ENCODE measurements around the gene GRAMD1B.
A peak's percentile ranks its signal among the peaks of the same experiment; 100 is the strongest.

The GRAMD1B gene

DNA sequence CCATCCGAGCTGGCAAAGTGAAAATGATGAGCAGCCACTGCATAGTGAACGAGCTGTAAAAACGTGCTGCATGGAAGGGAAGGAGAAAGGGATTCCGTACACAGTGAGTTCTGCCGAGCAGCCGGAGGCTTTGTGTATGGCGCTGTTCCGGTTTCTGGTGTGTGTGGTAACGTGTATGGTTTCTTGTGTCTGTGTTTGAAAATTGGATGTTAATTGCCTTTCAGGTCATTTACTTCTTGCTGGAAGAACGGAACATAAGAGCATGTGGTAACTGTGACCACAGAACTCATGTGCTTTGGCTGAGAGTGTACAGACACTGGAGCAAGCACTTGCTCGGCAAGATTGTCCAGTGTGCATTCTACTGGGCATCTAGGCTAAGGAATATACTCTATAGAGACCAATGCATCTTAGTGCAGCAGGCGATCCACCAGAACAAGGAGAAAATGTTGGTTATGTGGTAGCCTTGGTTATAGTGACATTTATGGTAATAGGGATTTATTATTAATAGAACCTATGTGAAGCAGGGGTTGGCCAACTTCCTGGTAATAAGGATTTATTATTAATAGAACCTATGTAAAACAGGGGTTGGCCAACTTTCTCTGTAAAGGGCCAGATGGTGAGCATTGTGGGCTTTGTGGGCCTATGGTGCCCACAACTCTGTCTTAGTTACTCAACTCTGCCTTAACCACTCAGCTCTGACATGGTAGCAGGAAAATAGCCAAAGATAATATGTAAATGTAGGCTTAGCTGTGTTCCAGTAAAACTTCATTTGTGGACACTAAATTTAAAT, 49.2 kb downstream of the GRAMD1B start:
- Histone ChIP-seq H3K27me3 (ENCODE audit: control insufficient read depth in 3 of 3, insufficient read depth in 3 of 3, low read depth in 1 of 3, low read length in 3 of 3) (peaks cover 0 to 5% (median 0%) of the 10 kb centered on the region in 3 experiments), H2BK5ac (ENCODE audit: low read length) (no peak overlapping the region), H2BK12ac (ENCODE audit: low read length) (no peak overlapping the region), H3K27ac (replicated peaks; ENCODE audit: low read length) (no peak overlapping the region), H2AK5ac (ENCODE audit: low read depth, low read length) (no peak overlapping the region), H3K23ac (ENCODE audit: low read depth, low read length, poor library complexity) (no peak overlapping the region), H3K14ac (ENCODE audit: low read length) (no peak overlapping the region), H3K79me1 (ENCODE audit: low read depth, low read length) (no peaks in the 10 kb centered on the region), H3K18ac (ENCODE audit: low read length) (no peak overlapping the region), H3K4me2 (ENCODE audit: insufficient read depth, low read length, poor library complexity, severe bottlenecking) (no peak overlapping the region), H3K9me3 (replicated peaks in 1 of 2; ENCODE audit: control insufficient read depth in 2 of 2, insufficient read depth in 1 of 2, low read depth in 1 of 2, low read length in 2 of 2) (no peaks in the 10 kb centered on the region), H3K9ac (ENCODE audit: low read depth, low read length, poor library complexity) (no peak overlapping the region), H4K91ac (ENCODE audit: low read depth, low read length, poor library complexity) (no peak overlapping the region), H3K4me3 (ENCODE audit: low read length in 2 of 2) (no peak overlapping the region), H2BK120ac (ENCODE audit: low read depth, low read length) (no peak overlapping the region), H3K4ac (ENCODE audit: low read length) (no peak overlapping the region), H2BK15ac (ENCODE audit: low read length) (no peak overlapping the region), H3K36me3 (replicated peaks in 1 of 2; ENCODE audit: control insufficient read depth in 2 of 2, insufficient read depth in 2 of 2, low read length in 2 of 2) (peaks cover 0 to 3% of the 10 kb centered on the region in 2 donors), H2AFZ (ENCODE audit: low read length) (no peak overlapping the region), H4K8ac (ENCODE audit: low read depth, low read length) (no peak overlapping the region), H3K4me1 (ENCODE audit: control insufficient read depth in 2 of 2, insufficient read depth in 1 of 2, low read depth in 1 of 2, low read length in 2 of 2) (peaks cover 0 to 7% of the 10 kb centered on the region in 2 donors)
- DNase-seq (ENCODE audit: low spot score), result no peak
- no CpG with 5 or more reads among the region's 12 CpGs for WGBS, 2 donors (ENCODE audit: extremely low coverage in 2 of 2, insufficient read length in 2 of 2, insufficient replicate concordance in 1 of 2)

DNA sequence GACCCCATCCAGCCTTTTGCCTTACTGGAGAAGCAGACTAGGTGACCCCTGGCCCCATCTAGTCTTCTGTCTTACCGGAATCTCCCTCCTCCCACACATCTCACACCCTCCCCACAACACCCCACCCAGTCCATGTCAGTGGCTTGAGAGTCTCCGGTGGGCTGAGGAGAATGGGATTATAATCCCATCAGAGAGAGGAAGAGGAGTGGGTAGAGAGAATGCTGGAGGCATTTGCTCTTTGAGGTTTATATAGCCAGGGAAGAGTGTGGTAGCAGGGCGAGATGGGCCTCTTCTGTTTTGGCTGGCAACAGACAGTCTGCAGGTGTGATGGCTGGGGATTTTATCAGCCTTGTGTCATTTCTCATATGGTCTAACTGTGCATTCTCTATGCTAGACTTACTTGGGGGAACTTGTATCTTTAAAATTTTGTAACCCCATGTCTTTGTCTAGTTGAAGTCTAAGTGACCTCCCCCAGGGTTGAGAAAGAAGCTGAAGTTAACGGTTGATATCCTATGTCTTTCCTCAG, 50.3 kb downstream of the GRAMD1B start:
- no peak overlapping the region for H3K14ac ChIP-seq (ENCODE audit: low read length)
- no peak overlapping the region for H3K4me3 ChIP-seq (ENCODE audit: low read length in 2 of 2)
- H3K23ac ChIP-seq (ENCODE audit: low read depth, low read length, poor library complexity), result no peak overlapping the region
- H3K4me2 ChIP-seq (ENCODE audit: insufficient read depth, low read length, poor library complexity, severe bottlenecking), result no peak overlapping the region
- WGBS, 2 donors (ENCODE audit: extremely low coverage in 2 of 2, insufficient read length in 2 of 2, insufficient replicate concordance in 1 of 2), result no CpG with 5 or more reads among the region's 4 CpGs
- peaks cover 0 to 3% of the 10 kb centered on the region in 2 donors for H3K36me3 ChIP-seq (replicated peaks in 1 of 2; ENCODE audit: control insufficient read depth in 2 of 2, insufficient read depth in 2 of 2, low read length in 2 of 2)
- no peak overlapping the region for H4K91ac ChIP-seq (ENCODE audit: low read depth, low read length, poor library complexity)
- H2AK5ac ChIP-seq (ENCODE audit: low read depth, low read length), result peak overlapping the region; percentile 10
- DNase-seq (ENCODE audit: low spot score), result no peak
- H3K4ac ChIP-seq (ENCODE audit: low read length), result no peak overlapping the region
- H2BK5ac ChIP-seq (ENCODE audit: low read length), result no peak overlapping the region
- no peak overlapping the region for H2BK12ac ChIP-seq (ENCODE audit: low read length)
- H3K9me3 ChIP-seq (replicated peaks in 1 of 2; ENCODE audit: control insufficient read depth in 2 of 2, insufficient read depth in 1 of 2, low read depth in 1 of 2, low read length in 2 of 2), result no peaks in the 10 kb centered on the region
- no peak overlapping the region for H2BK15ac ChIP-seq (ENCODE audit: low read length)
- no peak overlapping the region for H4K8ac ChIP-seq (ENCODE audit: low read depth, low read length)
- no peak overlapping the region for H3K9ac ChIP-seq (ENCODE audit: low read depth, low read length, poor library complexity)
- H3K79me1 ChIP-seq (ENCODE audit: low read depth, low read length), result no peaks in the 10 kb centered on the region
- no peak overlapping the region for H2BK120ac ChIP-seq (ENCODE audit: low read depth, low read length)
- H3K4me1 ChIP-seq (ENCODE audit: control insufficient read depth in 2 of 2, insufficient read depth in 1 of 2, low read depth in 1 of 2, low read length in 2 of 2), result peaks cover 0 to 4% of the 10 kb centered on the region in 2 donors
- no peaks in the 10 kb centered on the region for H3K27me3 ChIP-seq (ENCODE audit: control insufficient read depth in 3 of 3, insufficient read depth in 3 of 3, low read depth in 1 of 3, low read length in 3 of 3)
- H3K27ac ChIP-seq (replicated peaks; ENCODE audit: low read length), result no peak overlapping the region
- H3K18ac ChIP-seq (ENCODE audit: low read length), result no peak overlapping the region
- no peak overlapping the region for H2AFZ ChIP-seq (ENCODE audit: low read length)

DNA sequence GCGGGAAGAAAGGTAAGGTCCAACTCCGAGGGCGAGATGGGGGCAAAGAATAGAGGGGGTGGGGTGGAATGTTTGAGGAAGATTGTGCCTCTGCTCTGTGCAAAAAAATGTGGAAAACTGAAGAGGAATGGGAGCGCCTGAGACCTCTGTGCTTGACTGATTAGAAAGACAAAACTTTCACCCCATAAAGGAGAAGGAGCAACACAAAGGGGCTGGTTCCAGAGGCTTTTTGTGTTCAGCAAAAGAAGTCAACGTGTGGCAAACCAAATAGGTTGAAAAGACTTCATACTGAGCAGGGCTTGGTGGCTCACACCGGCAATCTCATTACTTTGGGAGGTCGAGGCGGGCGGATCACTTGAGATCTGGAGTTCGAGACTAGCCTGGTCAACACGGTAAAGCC, 50.8 kb downstream of the GRAMD1B start:
- H3K18ac ChIP-seq (ENCODE audit: low read length), result no peak overlapping the region
- DNase-seq (ENCODE audit: low spot score), result no peak
- no CpG with 5 or more reads among the region's 11 CpGs for WGBS, 2 donors (ENCODE audit: extremely low coverage in 2 of 2, insufficient read length in 2 of 2, insufficient replicate concordance in 1 of 2)
- peak overlapping the region; percentile 36 for H3K27ac ChIP-seq (replicated peaks; ENCODE audit: low read length)
- no peak overlapping the region for H3K4ac ChIP-seq (ENCODE audit: low read length)
- H3K4me2 ChIP-seq (ENCODE audit: insufficient read depth, low read length, poor library complexity, severe bottlenecking), result no peak overlapping the region
- H3K4me3 ChIP-seq (ENCODE audit: low read length in 2 of 2), result no peak overlapping the region
- H2BK15ac ChIP-seq (ENCODE audit: low read length), result no peak overlapping the region
- no peak overlapping the region for H2BK12ac ChIP-seq (ENCODE audit: low read length)
- no peak overlapping the region for H4K8ac ChIP-seq (ENCODE audit: low read depth, low read length)
- H3K36me3 ChIP-seq (replicated peaks in 1 of 2; ENCODE audit: control insufficient read depth in 2 of 2, insufficient read depth in 2 of 2, low read length in 2 of 2), result peaks cover 0 to 3% of the 10 kb centered on the region in 2 donors
- H3K23ac ChIP-seq (ENCODE audit: low read depth, low read length, poor library complexity), result no peak overlapping the region
- H3K27me3 ChIP-seq (ENCODE audit: control insufficient read depth in 3 of 3, insufficient read depth in 3 of 3, low read depth in 1 of 3, low read length in 3 of 3), result no peaks in the 10 kb centered on the region
- H2AK5ac ChIP-seq (ENCODE audit: low read depth, low read length), result no peak overlapping the region
- no peak overlapping the region for H2BK5ac ChIP-seq (ENCODE audit: low read length)
- H3K79me1 ChIP-seq (ENCODE audit: low read depth, low read length), result no peaks in the 10 kb centered on the region
- H2BK120ac ChIP-seq (ENCODE audit: low read depth, low read length), result no peak overlapping the region
- H2AFZ ChIP-seq (ENCODE audit: low read length), result no peak overlapping the region
- H4K91ac ChIP-seq (ENCODE audit: low read depth, low read length, poor library complexity), result no peak overlapping the region
- H3K9me3 ChIP-seq (replicated peaks in 1 of 2; ENCODE audit: control insufficient read depth in 2 of 2, insufficient read depth in 1 of 2, low read depth in 1 of 2, low read length in 2 of 2), result no peaks in the 10 kb centered on the region
- peaks cover 0 to 4% of the 10 kb centered on the region in 2 donors for H3K4me1 ChIP-seq (ENCODE audit: control insufficient read depth in 2 of 2, insufficient read depth in 1 of 2, low read depth in 1 of 2, low read length in 2 of 2)
- H3K14ac ChIP-seq (ENCODE audit: low read length), result no peak overlapping the region
- no peak overlapping the region for H3K9ac ChIP-seq (ENCODE audit: low read depth, low read length, poor library complexity)

DNA sequence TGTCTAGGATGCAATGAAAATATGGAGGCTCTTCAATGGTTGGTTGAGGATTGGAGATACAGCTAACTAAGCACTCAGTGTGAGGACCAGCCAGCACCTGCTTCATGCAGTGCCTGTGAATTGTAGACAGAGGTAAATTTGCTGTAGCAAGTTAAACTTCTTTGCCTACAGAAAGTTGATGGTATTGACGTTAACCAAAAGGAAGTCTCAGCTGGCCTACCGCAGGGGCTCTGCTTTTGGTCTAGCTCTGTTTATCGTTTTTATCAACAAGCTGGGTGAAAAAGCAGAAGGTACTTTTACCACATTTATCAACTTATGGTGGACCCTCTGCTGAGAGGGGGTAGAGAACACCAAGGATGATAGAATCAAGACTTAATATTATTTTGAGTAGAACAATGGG, 51.6 kb downstream of the GRAMD1B start:
- DNase-seq (ENCODE audit: low spot score), result no peak
- H4K91ac ChIP-seq (ENCODE audit: low read depth, low read length, poor library complexity), result no peak overlapping the region
- H2AFZ ChIP-seq (ENCODE audit: low read length), result no peak overlapping the region
- H3K36me3 ChIP-seq (replicated peaks in 1 of 2; ENCODE audit: control insufficient read depth in 2 of 2, insufficient read depth in 2 of 2, low read length in 2 of 2), result peaks cover 0 to 3% of the 10 kb centered on the region in 2 donors
- no peak overlapping the region for H4K8ac ChIP-seq (ENCODE audit: low read depth, low read length)
- H3K14ac ChIP-seq (ENCODE audit: low read length), result no peak overlapping the region
- H2AK5ac ChIP-seq (ENCODE audit: low read depth, low read length), result no peak overlapping the region
- no peaks in the 10 kb centered on the region for H3K27me3 ChIP-seq (ENCODE audit: control insufficient read depth in 3 of 3, insufficient read depth in 3 of 3, low read depth in 1 of 3, low read length in 3 of 3)
- H2BK120ac ChIP-seq (ENCODE audit: low read depth, low read length), result no peak overlapping the region
- no peaks in the 10 kb centered on the region for H3K79me1 ChIP-seq (ENCODE audit: low read depth, low read length)
- no peak overlapping the region for H3K4ac ChIP-seq (ENCODE audit: low read length)
- H3K23ac ChIP-seq (ENCODE audit: low read depth, low read length, poor library complexity), result no peak overlapping the region
- no peak overlapping the region for H3K18ac ChIP-seq (ENCODE audit: low read length)
- WGBS, 2 donors (ENCODE audit: extremely low coverage in 2 of 2, insufficient read length in 2 of 2, insufficient replicate concordance in 1 of 2), result no CpG with 5 or more reads among the region's 3 CpGs
- H2BK12ac ChIP-seq (ENCODE audit: low read length), result no peak overlapping the region
- no peak overlapping the region for H3K9ac ChIP-seq (ENCODE audit: low read depth, low read length, poor library complexity)
- H3K4me3 ChIP-seq (ENCODE audit: low read length in 2 of 2), result no peak overlapping the region
- no peaks in the 10 kb centered on the region for H3K9me3 ChIP-seq (replicated peaks in 1 of 2; ENCODE audit: control insufficient read depth in 2 of 2, insufficient read depth in 1 of 2, low read depth in 1 of 2, low read length in 2 of 2)
- no peak overlapping the region for H3K27ac ChIP-seq (replicated peaks; ENCODE audit: low read length)
- H2BK5ac ChIP-seq (ENCODE audit: low read length), result no peak overlapping the region
- peaks cover 0 to 4% of the 10 kb centered on the region in 2 donors for H3K4me1 ChIP-seq (ENCODE audit: control insufficient read depth in 2 of 2, insufficient read depth in 1 of 2, low read depth in 1 of 2, low read length in 2 of 2)
- H3K4me2 ChIP-seq (ENCODE audit: insufficient read depth, low read length, poor library complexity, severe bottlenecking), result no peak overlapping the region
- H2BK15ac ChIP-seq (ENCODE audit: low read length), result no peak overlapping the region
